CD14-positive monocyte (primary cell): ENCODE measurements around the gene SPAG17. TPM values are rescaled to one million over a fixed set of nuclear protein-coding genes. Genes with fewer than 3 reads are reported as not detected.

ENCODE experiments used
- DNase-seq, 3 donors: peaks; one replicate each; pipeline ENCODE4 v3.0.0-alpha.2; 2011 to 2022
- H2AFZ ChIP-seq: 2 replicates; pipeline ENCODE4 v1.6.0; 2012; ENCODE audit warnings: mild to moderate bottlenecking, low read depth, low read length, inconsistent platforms; ENCODE audit not compliant: insufficient read depth, poor library complexity, severe bottlenecking
- H3K27ac ChIP-seq, 2 donors: 1 replicate in 1 of 2; 2 replicates in 1 of 2; pipeline ENCODE4 v1.5.1; 2012 to 2013; ENCODE audit warnings: low read length in 2 of 2, control low read depth in 1 of 2, inconsistent platforms in 1 of 2, low read depth in 1 of 2, mild to moderate bottlenecking in 1 of 2
- H3K27me3 ChIP-seq, 2 donors: one replicate each; pipeline versions ENCODE4 v1.6.0 to v1.6.1; 2011 to 2013; ENCODE audit warnings: low read length in 2 of 2; ENCODE audit not compliant: control insufficient read depth in 2 of 2, insufficient read depth in 2 of 2
- H3K36me3 ChIP-seq, 2 donors: replicated peaks in 1 of 2; 1 replicate in 1 of 2; 2 replicates in 1 of 2; pipeline versions ENCODE4 v1.5.1 to v1.6.1; 2012 to 2013; ENCODE audit warnings: low read length in 2 of 2, control low read depth in 1 of 2, inconsistent platforms in 1 of 2, mild to moderate bottlenecking in 1 of 2; ENCODE audit not compliant: insufficient read depth in 2 of 2, control insufficient read depth in 1 of 2
- H3K4me1 ChIP-seq, 2 donors: 1 replicate in 1 of 2; 2 replicates in 1 of 2; pipeline versions ENCODE4 v1.5.1 to v1.6.1; 2012 to 2013; ENCODE audit warnings: low read length in 2 of 2, control low read depth in 1 of 2, inconsistent platforms in 1 of 2, mild to moderate bottlenecking in 1 of 2, moderate library complexity in 1 of 2; ENCODE audit not compliant: insufficient read depth in 2 of 2, control insufficient read depth in 1 of 2
- H3K4me2 ChIP-seq: replicated peaks from 2 replicates; pipeline ENCODE3; 2012; ENCODE audit warnings: low read length, moderate library complexity, mild to moderate bottlenecking; ENCODE audit not compliant: poor library complexity, severe bottlenecking; ENCODE audit errors: extremely low read depth
- H3K4me3 ChIP-seq, 3 experiments: fragments of 200-600 bp in 1 of 3; sonication (generic) in 1 of 3; replicated peaks in 1 of 3; 1 replicate in 2 of 3; 2 replicates in 1 of 3; pipeline ENCODE4 v1.5.1; 2011 to 2013; ENCODE audit warnings: low read length in 3 of 3, mild to moderate bottlenecking in 3 of 3, control low read depth in 2 of 3, low read depth in 2 of 3, inconsistent platforms in 1 of 3, moderate library complexity in 1 of 3
- H3K79me2 ChIP-seq: 2 replicates; pipeline ENCODE4 v1.6.0; 2012; ENCODE audit warnings: mild to moderate bottlenecking, control low read depth, inconsistent platforms, low read length, moderate library complexity; ENCODE audit not compliant: insufficient read depth
- H3K9ac ChIP-seq: 2 replicates; pipeline ENCODE4 v1.6.0; 2017; ENCODE audit warnings: low read length, mild to moderate bottlenecking; ENCODE audit not compliant: insufficient read depth, poor library complexity, severe bottlenecking
- H3K9me3 ChIP-seq, 2 donors: replicated peaks in 1 of 2; 1 replicate in 1 of 2; 2 replicates in 1 of 2; pipeline versions ENCODE4 v1.5.1 to v1.6.1; 2012 to 2013; ENCODE audit warnings: low read length in 2 of 2, control low read depth in 1 of 2; ENCODE audit not compliant: control insufficient read depth in 1 of 2, insufficient read depth in 1 of 2
- H4K20me1 ChIP-seq: 2 replicates; pipeline ENCODE4 v1.6.0; 2012; ENCODE audit warnings: mild to moderate bottlenecking, low read length, control low read depth, moderate library complexity; ENCODE audit not compliant: insufficient read depth
- H3K27ac Mint-ChIP-seq, 7 donors: one replicate each; pipeline ENCODE4 v1.8.0; 2020; ENCODE audit warnings: mild to moderate bottlenecking in 7 of 7, mixed read lengths in 7 of 7, moderate library complexity in 6 of 7, inconsistent platforms in 2 of 7
- H3K27me3 Mint-ChIP-seq, 3 donors: one replicate each; pipeline ENCODE4 v1.8.0; 2021 to 2022; ENCODE audit warnings: low read depth in 3 of 3, mild to moderate bottlenecking in 3 of 3, mixed read lengths in 3 of 3, moderate library complexity in 3 of 3, inconsistent platforms in 1 of 3
- H3K36me3 Mint-ChIP-seq, 2 donors: one replicate each; pipeline ENCODE4 v1.8.0; 2020; ENCODE audit warnings: mixed read lengths in 2 of 2, inconsistent platforms in 1 of 2, mild to moderate bottlenecking in 1 of 2
- H3K4me1 Mint-ChIP-seq: one replicate; pipeline ENCODE4 v1.8.0; 2020; ENCODE audit warnings: mild to moderate bottlenecking, mixed read lengths
- H3K4me3 Mint-ChIP-seq, 2 donors: one replicate each; pipeline ENCODE4 v1.8.0; 2020; ENCODE audit warnings: mild to moderate bottlenecking in 2 of 2, mixed read lengths in 2 of 2, moderate library complexity in 1 of 2
- H3K9me3 Mint-ChIP-seq, 7 donors: one replicate each; pipeline ENCODE4 v1.8.0; 2020 to 2022; ENCODE audit warnings: mixed read lengths in 7 of 7, mild to moderate bottlenecking in 6 of 7, moderate library complexity in 6 of 7, inconsistent platforms in 2 of 7
- WGBS: methylation state at CpG from one replicate; pipeline ENCODE4 v1.1.5; 2013; ENCODE audit warnings: missing lambda C conversion rate; ENCODE audit not compliant: insufficient coverage; 5-methylcytosine and 5-hydroxymethylcytosine counted together
- intact Hi-C, 2 donors: fragments of 100-400 bp; cut with micrococcal nuclease; formaldehyde crosslinking; loops; one replicate each; pipeline versions ENCODE4 v1.15.0 to v1.15.1; 2023
- polyA plus RNA-seq, 3 donors: library from polyadenylated mRNA; depleted of rRNA in 1 of 3; unstranded in 2 of 3; stranded (reverse) in 1 of 3; fragments of 300-500 nt in 2 of 3; fragments of >200 nt in 1 of 3; fragmentation: Illumina TruSeq in 2 of 3; gene quantifications; 1 replicate in 2 of 3; 2 replicates in 1 of 3; pipeline ENCODE4 v1.2.3, GENCODE V29; 2012 to 2021
- TF ChIP-seq, protein P1 (sequence below): fragments of 200-600 bp; IDR thresholded peaks from one replicate; pipeline ENCODE4 v1.8.0; 2022; ENCODE audit warnings: antibody characterized with exemption, mild to moderate bottlenecking

Gene SPAG17
- polyA plus RNA-seq, 3 donors = 0.26 to 0.87 (median 0.68) TPM

DNA sequence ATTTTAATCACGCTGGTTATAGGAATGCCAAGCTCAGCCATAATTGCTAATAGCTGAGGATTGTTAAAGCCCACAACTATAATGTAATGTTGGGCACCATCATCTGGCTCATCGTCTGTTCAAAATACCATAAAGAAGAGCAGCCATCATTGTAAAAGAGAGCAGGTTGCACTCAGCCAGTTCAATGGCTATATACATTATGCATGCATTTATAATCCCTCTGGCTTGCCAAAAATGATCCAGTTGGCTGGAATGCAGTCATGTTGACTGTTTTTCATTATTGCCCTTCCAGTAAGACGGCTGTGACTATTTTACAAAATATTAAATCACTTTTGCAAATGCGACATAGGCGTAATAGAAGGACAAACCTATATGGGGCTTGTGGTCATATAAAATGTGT lies 85.3 kb downstream of the SPAG17 start:
- H3K27ac ChIP-seq = no peak overlapping the region
- H3K4me1 ChIP-seq = no peaks in the 10 kb centered on the region
- TF ChIP-seq, protein P1, sequence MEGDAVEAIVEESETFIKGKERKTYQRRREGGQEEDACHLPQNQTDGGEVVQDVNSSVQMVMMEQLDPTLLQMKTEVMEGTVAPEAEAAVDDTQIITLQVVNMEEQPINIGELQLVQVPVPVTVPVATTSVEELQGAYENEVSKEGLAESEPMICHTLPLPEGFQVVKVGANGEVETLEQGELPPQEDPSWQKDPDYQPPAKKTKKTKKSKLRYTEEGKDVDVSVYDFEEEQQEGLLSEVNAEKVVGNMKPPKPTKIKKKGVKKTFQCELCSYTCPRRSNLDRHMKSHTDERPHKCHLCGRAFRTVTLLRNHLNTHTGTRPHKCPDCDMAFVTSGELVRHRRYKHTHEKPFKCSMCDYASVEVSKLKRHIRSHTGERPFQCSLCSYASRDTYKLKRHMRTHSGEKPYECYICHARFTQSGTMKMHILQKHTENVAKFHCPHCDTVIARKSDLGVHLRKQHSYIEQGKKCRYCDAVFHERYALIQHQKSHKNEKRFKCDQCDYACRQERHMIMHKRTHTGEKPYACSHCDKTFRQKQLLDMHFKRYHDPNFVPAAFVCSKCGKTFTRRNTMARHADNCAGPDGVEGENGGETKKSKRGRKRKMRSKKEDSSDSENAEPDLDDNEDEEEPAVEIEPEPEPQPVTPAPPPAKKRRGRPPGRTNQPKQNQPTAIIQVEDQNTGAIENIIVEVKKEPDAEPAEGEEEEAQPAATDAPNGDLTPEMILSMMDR = no peak
- H3K9me3 ChIP-seq = no peaks in the 10 kb centered on the region
- Mint-ChIP-seq H3K4me3 (no peak overlapping the region), H3K36me3 (no peaks in the 10 kb centered on the region), H3K27ac (no peak overlapping the region), H3K9me3 (peaks cover 0 to 5% (median 0%) of the 10 kb centered on the region in 7 donors), H3K27me3 (peaks cover 0 to 2% (median 2%) of the 10 kb centered on the region in 3 donors), H3K4me1 (no peaks in the 10 kb centered on the region)
- no peak overlapping the region for H3K4me3 ChIP-seq
- no peak overlapping the region for H2AFZ ChIP-seq
- 100% methylated on average over 1 of the region's 5 CpGs for WGBS
- no peaks in the 10 kb centered on the region for H4K20me1 ChIP-seq
- H3K79me2 ChIP-seq = no peaks in the 10 kb centered on the region
- DNase-seq = no peak
- no peak overlapping the region for H3K9ac ChIP-seq
- intact Hi-C loops = no loop called here
- no peak overlapping the region for H3K4me2 ChIP-seq
- peaks cover 0 to 2% of the 10 kb centered on the region in 2 donors for H3K27me3 ChIP-seq
- no peaks in the 10 kb centered on the region for H3K36me3 ChIP-seq

DNA sequence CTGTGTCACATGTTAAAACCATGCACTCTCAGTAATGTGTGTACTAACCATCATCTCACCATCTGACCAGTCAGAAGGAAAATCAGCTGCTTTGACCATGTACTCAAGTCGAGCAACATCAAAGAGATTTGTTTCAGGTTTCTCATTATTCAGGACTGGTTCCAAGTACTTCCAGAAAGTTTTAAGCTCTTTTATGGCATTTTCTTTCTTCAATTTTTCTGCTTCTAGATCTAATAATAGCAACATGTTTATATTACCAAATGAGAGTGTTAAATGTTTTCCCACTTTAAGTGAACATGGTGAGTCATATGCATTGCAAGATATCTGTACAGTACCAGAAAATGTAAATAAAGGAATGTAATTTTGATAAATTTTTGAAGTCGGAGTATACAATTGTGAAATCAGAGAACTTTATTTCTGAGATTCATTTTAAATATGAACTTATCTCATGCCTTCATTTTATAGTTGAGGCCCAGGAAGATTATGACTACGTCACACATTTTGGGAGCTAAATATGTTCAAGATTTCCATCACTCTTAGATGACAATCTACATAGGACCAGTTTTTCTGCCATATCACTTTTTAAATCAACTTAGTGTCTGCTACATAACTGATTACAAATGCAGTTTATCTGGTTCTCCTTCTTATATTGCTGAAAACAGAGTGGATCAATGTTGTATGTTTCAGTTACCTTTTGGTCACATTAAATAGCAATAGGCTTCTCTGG lies 87.2 kb downstream of the SPAG17 start:
- WGBS = 100% methylated on average over 1 of the region's 3 CpGs
- Histone ChIP-seq H3K79me2 (no peaks in the 10 kb centered on the region), H3K4me1 (no peaks in the 10 kb centered on the region), H3K4me2 (no peak overlapping the region), H3K4me3 (no peak overlapping the region), H3K9ac (no peak overlapping the region), H3K27ac (no peak overlapping the region), H3K36me3 (no peaks in the 10 kb centered on the region), H2AFZ (no peak overlapping the region), H3K9me3 (no peaks in the 10 kb centered on the region), H3K27me3 (peaks cover 0 to 2% of the 10 kb centered on the region in 2 donors), H4K20me1 (no peaks in the 10 kb centered on the region)
- DNase-seq = no peak
- H3K9me3 Mint-ChIP-seq = peaks cover 0 to 5% (median 0%) of the 10 kb centered on the region in 7 donors
- H3K4me3 Mint-ChIP-seq = no peak overlapping the region
- TF ChIP-seq, protein P1 = no peak
- peaks cover 0 to 2% (median 2%) of the 10 kb centered on the region in 3 donors for H3K27me3 Mint-ChIP-seq
- H3K27ac Mint-ChIP-seq = no peak overlapping the region
- no peaks in the 10 kb centered on the region for H3K4me1 Mint-ChIP-seq
- H3K36me3 Mint-ChIP-seq = no peaks in the 10 kb centered on the region
- intact Hi-C loops = no loop called here
